GM18508 (cell line): ENCODE data around the gene PLRG1.
"Not testable (repeated sequence)": the region's sequence is repeated elsewhere in the genome, so short reads cannot be mapped to it uniquely, and the experiment has no call there.

ENCODE experiments used
- ATAC-seq: cut with Tn5 transposase; IDR thresholded peaks from one replicate; pipeline ENCODE4 v1.9.1; 2021; ENCODE audit warnings: moderate number of reproducible peaks; ENCODE audit not compliant: insufficient read depth, unreplicated experiment

Gene PLRG1

DNA sequence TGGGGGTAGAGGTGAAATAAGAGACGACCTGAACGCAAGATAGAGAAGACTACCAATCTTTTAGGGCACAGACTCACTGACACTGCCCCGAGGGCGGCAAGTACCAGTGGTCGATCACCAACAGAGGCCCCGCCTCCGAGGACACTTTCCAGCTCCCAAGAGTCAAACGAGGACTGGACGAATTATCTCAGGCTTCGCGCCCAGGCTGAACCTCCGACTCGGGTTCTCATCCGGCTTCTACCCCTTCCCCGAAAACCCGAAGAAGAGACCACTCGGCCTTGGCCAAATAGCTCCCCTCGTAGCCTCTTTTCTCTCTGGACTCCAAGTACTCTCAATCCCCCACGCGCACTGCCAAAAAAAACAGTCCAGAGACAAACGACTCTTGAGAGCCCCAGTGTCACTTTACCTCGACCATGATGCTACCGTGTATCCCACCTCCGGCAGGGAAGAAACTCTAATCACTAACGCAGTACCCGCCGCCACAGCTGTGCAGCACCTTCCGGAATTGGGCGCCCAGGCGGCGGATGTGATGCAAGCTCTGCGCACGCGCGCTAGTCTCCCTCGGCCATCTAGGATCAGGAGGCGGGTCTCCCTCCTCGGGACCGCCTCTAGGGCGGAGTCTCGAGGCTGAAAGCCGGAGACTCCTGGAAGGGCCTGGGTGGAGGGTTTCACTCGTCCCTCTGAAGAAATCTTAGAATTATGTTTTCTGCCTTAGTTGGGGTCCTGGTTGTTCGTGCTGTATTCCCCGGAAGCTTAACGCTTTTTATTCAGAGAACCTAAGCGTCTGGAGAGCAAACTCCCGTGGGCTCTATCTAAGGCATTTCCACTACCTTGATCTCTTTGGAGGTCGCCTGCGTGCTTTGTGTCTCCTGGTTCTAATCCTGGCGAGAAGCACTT is at the start of gene PLRG1:
Gene PLRG1, minus strand, starts transcription at position 507 of the 897 bp plus-strand sequence. Its CDS starts 92 bp downstream, at position 415.
- ATAC-seq = peak; percentile 95

DNA sequence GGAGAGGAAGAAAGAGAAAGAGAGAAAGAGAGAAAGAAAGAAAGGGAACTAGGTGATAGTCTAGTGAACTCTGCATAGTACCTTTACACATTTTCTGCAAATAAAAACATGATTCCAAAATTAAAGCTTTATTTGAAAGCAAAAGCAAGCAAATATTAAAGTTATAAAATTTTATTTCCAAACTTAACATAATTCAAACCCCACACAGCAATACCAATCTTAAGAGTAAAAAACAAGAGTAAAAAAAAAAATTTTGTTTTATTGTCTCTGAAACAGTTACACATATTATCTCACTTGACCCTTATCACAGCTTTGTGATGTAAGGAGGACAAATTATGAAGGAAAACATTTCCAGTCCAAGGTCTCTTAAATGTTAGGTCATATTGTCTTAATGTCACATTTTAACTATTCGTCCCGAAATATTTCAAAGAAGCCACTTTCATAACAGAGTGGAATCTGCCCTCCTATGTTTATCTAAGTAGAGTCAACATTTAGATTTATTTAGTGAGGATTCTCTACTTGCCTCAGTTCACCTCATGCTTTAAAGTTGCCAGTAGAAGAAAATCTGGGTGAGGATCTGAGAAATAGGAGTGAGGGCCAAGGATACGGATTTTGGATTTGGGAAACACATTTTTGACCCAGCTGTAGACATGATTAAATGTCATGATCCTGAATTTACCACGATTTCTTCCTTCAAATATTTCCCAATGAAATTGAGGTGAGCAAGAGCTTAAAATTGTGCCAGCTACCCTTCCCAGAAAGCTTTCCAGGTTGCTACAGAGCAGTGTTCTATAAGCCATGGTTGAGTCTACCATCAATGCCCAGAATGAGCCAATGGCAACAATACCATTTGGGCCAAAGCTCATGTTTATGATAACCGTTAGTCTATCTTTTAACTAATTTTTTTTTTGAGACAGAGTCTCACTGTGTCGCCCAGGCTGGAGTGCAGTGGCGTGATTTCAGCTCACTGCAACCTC is 47.9 kb upstream of the PLRG1 start:
- ATAC-seq = no peak

DNA sequence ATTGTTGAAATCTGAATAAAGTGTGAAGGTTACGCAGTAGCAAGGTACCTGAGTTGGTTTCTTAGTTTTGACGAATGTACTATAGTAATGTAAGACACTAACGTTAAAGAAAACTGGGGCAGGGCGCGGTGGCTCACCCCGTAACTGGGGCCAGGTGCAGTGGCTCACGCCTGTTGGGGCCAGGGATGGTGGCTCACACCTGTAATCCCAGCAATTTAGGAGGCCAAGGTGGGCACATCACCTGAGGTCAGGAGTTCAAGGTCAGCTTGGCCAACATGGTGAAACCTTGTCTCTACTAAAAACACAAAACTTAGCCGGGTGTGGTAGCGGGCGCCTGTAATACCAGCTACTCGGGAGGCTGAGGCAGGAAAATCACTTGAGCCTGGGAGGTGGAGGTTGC is 47.1 kb upstream of the PLRG1 start:
- not testable (repeated sequence) for ATAC-seq

DNA sequence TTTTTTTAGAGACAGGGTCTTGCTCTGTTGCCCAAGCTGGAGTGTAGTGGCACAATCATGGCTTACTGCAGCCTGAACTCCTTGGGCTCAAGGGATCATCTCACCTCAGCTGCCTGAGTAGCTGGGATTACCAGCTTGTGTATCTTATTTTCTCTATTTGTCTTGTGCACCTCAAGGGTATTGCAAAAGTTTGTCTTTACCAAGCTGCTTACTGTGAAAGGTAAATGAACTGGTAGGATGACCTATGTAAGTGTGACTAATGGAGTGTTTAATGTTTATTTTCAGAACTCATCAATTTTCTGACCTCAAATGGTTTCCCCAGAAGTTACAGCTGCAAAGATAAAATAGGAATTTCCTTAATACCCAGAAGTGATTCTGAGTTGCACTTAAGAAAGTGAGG is 45.6 kb upstream of the PLRG1 start:
- no peak for ATAC-seq

DNA sequence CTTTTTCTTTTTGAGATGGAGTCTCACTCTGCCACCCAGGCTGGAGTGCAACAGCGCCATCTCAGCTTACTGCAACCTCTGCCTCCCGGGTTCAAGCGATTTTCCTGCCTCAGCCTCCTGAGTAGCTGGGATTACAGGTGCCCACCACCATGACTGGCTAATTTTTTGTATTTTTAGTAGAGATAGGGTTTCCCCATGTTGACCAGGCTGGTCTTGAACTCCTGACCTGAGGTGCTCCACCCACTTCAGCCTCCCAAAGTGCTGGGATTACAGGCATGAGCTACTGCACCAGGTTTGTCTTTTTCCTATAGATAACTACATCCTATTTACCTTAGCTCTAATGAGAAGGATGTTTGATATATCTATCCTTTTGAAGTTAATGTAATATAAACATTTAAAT is 44.1 kb upstream of the PLRG1 start:
- ATAC-seq = not testable (repeated sequence)

DNA sequence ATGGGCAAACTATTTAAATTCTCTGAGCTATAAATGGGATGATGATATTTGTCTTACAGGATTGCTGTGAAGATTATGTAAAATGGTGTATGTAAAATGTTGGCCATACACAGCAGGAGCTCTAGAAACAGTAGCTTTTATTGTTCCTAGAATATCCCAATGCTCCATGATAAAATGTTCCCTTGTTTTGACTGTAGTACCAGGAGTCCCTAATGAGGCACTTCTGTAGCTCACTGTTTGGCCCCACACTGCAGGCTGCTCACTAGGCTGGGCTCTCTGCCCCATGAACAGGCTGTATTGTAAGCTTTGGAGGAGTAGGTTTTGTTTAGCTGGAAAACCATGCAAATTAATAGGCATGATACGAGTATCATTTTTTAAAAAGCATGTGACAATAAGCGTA is 43.7 kb upstream of the PLRG1 start:
- no peak for ATAC-seq

DNA sequence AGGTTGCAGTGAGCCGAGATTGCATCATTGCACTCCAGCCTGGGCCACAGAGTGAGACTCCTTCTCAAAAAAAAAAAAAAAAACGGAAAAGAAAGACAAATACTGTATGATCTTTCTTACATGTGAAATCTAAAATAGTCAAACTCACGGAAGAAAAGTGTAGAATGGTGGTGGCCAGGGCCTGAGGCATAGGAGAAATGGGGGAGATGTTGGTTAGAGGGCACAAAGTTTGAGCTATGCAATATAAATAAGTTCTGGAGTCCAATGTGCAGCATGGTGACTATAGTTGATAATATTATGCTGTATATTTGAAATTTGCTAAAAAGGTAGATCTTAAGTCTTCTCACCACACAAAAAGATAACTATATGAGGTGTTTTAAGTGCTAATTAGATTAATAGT is 41.7 kb upstream of the PLRG1 start:
- no peak for ATAC-seq

DNA sequence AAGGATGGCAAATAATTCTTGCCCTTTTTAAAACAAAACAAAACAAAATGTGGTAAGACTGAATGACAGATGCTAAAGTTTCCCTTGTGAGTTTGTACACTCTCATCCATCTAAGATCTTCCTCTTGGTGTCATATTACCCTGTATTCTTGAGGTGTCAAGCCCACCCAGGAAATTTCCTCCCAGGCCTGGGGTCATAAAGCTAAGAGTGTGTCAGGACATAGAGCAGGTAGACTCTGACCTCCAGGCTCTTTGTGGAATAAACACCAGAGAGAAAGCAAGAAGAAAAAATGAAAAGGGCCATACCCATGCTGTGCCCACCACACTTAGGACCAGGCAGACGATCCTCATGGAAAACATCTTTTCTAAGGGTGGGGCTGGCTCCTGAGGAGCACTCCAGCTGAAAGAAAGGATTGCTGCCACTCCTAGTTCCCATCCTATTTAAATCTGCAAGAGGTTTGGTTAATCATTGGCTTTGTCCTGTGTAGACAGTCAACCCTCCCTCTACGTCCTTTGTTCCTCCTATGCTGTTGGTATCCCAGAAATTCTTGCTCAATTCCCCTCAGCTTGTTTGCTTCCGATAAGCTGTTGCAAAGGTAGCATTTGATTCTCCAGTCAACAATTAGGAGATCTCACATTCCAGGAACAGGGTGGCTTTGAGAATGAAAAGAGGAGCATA is 40.3 kb upstream of the PLRG1 start, which contains the start of gene FGA:
Gene FGA, minus strand, starts transcription at position 414 of the 678 bp plus-strand sequence. Its CDS starts 55 bp downstream, at position 359.
- ATAC-seq = no peak

DNA sequence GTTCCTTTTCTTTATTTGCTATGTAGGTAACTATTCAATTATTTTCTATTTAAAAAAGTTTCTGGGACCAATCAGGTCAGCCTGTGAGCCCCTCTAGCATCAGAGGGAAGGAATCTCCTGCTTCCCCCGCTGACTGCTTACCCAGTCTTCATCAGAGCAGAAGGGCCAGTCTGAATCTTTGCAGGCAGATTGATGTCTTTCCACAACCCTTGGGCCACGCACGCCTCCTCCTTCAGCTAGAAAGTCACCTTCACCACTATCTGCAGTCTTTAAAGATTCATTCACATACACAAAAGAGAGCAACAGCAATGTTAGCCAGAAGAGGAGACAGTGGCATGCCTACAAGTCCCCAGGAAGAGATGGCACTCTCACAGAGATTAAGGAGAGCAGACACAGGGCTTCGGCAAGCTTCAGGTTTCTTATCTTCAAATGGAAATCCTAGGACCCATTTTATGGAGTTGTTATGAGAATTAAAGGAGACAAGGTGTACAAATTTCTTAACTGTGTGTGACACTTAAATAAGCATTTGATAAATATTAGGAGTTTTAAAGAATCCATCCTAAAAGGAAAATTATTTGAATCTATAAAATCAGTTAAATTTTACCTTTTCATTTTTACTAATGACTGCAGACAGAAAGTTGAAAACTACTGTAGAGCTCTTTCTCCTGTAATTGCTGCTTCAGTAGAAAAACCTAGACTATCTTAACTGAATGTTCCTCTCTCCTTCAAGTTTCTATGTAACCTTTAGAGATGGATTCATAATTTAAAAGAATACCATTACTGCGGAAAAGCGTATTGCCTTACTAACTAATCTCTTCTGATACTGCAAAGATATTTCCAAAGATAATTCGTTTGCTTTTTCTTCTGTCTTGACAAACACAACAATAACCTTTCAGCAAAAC is 39.3 kb upstream of the PLRG1 start:
- ATAC-seq = no peak

DNA sequence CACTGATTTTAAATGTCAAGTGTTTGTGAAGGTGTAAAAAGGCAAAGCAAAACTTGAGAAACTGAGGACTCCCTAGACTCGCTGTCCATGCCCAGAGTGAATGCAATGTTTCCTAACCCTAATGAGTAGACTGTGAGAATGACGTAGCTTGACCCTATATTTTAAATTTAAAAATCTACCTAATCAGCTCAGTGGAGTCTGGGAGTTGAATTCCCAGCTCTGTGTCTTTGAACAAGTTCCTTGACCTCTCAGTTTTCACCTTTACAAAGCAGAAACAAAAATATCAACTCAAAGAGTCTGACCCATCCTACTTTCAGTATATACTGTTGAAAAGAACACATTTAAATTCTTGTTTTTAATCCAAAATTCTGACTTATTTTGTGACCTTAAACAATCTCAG is 38.0 kb upstream of the PLRG1 start:
- no peak for ATAC-seq

DNA sequence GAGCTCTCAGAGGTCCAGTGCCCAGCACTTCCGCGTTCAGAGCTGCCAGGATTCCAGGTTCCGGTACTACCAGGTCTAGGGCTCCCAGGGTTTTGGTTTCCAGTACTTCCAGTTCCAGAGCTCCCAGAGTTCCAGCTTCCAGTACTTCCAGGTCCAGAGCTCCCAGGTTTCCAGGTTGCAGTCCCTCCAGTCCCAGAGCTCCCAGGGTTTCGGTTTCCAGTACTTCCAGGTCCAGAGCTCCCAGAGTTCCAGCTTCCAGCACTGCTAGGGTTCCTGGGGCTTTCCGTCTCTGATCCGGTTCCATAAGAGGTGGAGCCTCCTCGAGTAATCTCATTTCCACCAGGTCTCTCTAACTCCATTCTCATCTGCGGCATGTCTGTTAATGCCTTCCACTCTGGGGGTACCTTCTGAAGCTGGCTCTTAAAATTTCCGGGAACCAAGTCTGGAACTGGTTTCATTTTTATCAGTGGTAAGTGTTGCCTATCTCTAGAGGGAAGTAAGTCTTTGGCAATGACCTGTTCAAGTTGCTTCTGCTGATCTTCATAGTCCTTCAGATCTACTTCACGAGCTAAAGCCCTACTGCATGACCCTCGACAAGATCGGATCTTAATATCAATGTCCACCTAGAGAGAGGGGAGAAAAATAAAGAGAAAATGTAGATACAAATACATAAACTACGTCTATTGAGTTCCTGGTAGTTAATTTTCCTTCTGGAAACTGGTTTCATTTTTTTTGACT is 36.3 kb upstream of the PLRG1 start:
- no peak for ATAC-seq

DNA sequence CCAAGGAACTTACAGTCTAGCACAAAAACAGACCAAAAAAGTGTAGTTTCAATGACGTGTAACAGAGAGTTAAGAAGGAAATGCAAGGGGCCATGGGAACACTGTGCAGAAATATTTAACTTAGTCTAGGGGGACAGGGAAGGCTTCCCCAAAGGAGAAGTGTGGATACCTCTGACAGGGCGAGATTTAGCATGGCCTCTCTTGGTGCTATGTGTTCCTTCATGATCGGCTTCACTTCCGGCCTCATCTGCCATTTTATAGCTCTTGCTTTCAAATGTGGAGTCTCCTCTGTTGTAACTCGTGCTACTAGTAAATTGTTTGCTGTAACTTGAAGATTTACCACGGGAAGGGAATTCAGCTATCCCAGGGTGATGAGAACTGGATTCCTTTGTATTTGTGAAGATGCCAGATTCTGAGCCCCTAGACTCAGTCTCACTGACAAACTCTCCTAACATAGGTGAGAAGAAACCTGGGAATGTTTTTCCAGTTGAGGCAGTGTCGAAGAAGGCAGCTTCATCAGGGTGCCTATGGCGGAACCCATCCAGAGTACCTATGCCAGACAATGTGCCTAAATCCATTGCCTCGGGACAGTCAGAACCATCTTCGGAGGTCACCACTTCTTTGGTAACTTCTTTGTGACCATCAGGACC is 35.3 kb upstream of the PLRG1 start:
- ATAC-seq = no peak

DNA sequence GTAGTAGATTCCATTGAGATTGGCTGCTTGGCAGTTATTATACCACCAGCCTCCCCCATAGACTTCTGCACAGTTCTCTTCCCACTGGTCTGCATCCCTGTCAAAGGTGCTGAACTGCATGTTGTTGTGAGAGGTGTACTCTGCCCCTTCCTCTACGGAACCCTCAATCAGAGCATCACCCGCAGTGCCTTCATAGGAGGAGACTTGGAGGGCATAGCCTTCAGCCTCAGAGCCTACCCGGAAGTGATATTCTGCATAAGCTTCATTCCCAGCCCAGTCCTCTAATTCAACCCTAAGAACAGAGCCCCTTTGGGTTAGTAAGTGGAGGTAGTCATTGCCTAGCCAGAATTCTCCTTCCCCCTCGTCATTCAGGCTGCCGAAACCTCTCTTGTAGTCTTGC is 34.1 kb upstream of the PLRG1 start:
- ATAC-seq = no peak

DNA sequence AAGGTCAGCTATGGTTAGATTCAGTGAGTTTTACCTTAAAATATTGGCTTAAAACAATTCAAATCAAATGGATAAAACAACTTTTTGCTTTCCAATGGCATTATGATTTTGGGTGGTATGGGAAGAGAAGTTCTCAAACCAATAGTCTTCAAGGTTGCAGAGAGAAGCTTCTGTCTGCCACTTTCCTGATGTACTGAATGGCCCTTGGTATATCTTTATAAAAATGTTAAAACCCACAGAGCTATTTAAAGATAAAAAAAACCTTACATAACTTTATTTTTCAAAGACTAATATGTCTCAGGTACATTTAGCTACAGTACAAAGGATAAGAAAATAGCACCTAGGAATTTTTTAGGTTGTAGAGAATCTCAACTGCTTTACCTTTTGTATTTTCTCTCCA is 33.5 kb upstream of the PLRG1 start:
- no peak for ATAC-seq

DNA sequence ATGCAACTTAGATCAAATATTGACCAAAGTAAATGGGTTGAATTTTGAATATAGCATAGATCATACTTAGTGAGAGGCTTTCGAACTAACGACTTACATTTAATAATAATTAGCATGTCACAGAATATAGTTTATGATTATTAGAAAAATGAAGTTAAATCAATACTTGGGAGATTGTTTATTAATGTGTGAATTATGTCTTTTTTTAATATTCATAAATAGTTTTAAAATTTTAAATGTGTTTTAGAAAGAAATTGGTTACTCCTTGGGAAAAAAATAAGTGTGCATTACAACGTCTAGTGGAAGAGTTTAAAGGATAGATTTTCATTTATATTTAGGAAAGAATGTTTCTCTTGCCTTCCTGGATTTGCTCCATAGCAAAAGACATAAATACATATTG is 33.0 kb upstream of the PLRG1 start:
- ATAC-seq = no peak

DNA sequence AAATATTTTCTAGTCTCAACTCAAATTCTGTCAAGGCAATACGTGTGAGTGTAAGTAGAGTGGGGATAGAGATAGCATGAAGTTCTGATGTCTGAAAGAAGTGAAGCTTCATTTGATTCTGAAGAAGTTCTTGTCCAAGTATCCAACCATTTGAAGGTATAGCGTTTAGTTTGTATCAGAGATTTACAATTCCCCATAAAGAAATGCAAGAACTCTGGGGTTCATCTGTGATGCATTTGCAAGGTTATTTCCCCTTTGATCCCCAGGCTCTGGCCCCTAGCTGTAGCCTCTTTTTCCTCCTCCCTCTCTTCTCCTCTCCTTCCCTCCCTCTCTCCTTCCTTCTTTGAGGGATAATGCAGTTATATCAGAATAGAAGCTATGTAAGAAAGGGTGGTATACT is 32.5 kb upstream of the PLRG1 start:
- no peak for ATAC-seq

DNA sequence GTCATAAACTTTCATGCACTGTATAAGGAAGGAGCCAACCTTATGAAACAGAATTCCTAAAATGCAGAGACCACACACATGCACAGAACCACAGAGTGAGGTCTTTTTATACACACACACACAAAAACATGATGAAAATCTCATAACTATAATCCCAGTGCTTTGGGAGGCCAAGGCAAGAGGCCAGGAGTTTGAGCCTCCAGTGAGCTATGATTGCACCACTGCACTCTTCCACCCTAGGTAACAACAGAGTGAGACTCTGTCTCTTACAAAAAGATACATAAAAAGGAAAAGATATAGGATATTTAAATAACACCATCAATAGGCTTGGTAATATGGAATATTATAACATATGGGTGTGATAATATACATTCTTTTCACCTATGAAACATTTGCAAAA is 29.7 kb upstream of the PLRG1 start:
- ATAC-seq = no peak

DNA sequence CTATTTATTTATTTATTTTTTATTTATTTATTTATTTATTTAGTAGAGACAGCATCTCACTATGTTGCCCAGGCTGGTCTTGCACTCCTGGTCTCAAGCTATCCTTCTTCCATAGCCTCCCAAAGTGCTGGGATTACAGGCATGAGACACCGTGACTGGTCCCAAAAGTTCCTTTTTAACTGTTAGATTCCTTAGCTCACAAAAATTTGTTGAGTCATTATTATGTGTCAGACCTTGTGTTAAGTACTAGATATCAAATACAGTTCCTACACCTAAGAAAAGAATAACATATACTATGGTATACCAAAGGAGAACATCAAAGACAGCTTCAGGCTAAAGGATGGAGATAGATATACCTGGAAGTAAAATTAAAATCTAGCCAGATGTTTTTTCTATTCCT is 28.7 kb upstream of the PLRG1 start:
- no peak for ATAC-seq
